Thoracic aorta (tissue), 2 donors: ENCODE data around the gene CHMP2A. TPM values are rescaled to one million over a fixed set of nuclear protein-coding genes. Genes with fewer than 3 reads are reported as not detected.
"Not testable (repeated sequence)": the region's sequence is repeated elsewhere in the genome, so short reads cannot be mapped to it uniquely, and the experiment has no call there.

Experiments
- ATAC-seq: fragments of 150-250 bp; one replicate; pipeline ENCODE4 v1.8.0; 2017; ENCODE audit warnings: low read depth; ENCODE audit not compliant: insufficient number of reproducible peaks, low FRiP score
- DNase-seq: peaks from one replicate; pipeline ENCODE4 v3.0.0-alpha.2; 2020; ENCODE audit warnings: low spot score
- H3K27ac ChIP-seq, 2 donors: fragments of 200-600 bp; sonication (generic); 1 replicate in 1 of 2; 2 replicates in 1 of 2; pipeline ENCODE4 v1.5.1; 2016; ENCODE audit warnings: mild to moderate bottlenecking in 2 of 2, moderate library complexity in 2 of 2
- H3K27me3 ChIP-seq: fragments of 200-600 bp; sonication (generic); replicated peaks from 2 replicates; pipeline ENCODE4 v1.6.0; 2016; ENCODE audit warnings: mild to moderate bottlenecking; ENCODE audit not compliant: insufficient read depth
- H3K36me3 ChIP-seq: fragments of 200-600 bp; sonication (generic); one replicate; pipeline ENCODE4 v1.5.1; 2016
- H3K4me1 ChIP-seq, 2 donors: fragments of 200-600 bp; sonication (generic); 1 replicate in 1 of 2; 2 replicates in 1 of 2; pipeline versions ENCODE4 v1.5.1 to v1.6.0; 2016; ENCODE audit warnings: low read depth in 2 of 2, mild to moderate bottlenecking in 1 of 2; ENCODE audit not compliant: control insufficient read depth in 1 of 2
- H3K4me3 ChIP-seq: fragments of 200-600 bp; sonication (generic); 2 replicates; pipeline ENCODE4 v1.5.1; 2016; ENCODE audit warnings: mild to moderate bottlenecking
- H3K9me3 ChIP-seq: fragments of 200-600 bp; sonication (generic); 2 replicates; pipeline ENCODE4 v1.5.1; 2016
- CTCF ChIP-seq: fragments of 200-600 bp; sonication (generic); IDR thresholded peaks from one replicate; pipeline ENCODE4 v1.5.1; 2019; ENCODE audit warnings: antibody characterized with exemption
- total RNA-seq, 2 donors: library from RNA; depleted of rRNA; stranded (reverse); fragments of >200 nt; gene quantifications; one replicate each; pipeline versions ENCODE4 v1.1.0 to v1.2.3, GENCODE V29; 2016

Gene CHMP2A
- total RNA-seq, 2 donors from 2014 or later, result 90.3 to 98.8 TPM

GRCh38 chr19:58510084-58510862, 44.6 kb downstream of the CHMP2A start:
- TF ChIP-seq CTCF, result no peak
- H3K4me1 ChIP-seq, result peaks cover 0 to 10% of the 10 kb centered on the region in 2 donors
- no peak overlapping the region for H3K4me3 ChIP-seq
- H3K36me3 ChIP-seq, result no peaks in the 10 kb centered on the region
- H3K27me3 ChIP-seq, result no peaks in the 10 kb centered on the region
- H3K27ac ChIP-seq, result no peak overlapping the region
- H3K9me3 ChIP-seq, result no peaks in the 10 kb centered on the region
- no peak for ATAC-seq
- DNase-seq, result no peak

- no peak overlapping the region for H3K27ac ChIP-seq
- H3K4me3 ChIP-seq, result no peak overlapping the region
- ATAC-seq (no peak), DNase-seq (no peak)
- no peaks in the 10 kb centered on the region for H3K9me3 ChIP-seq
- H3K4me1 ChIP-seq, result peaks cover 0 to 9% of the 10 kb centered on the region in 2 donors
- H3K27me3 ChIP-seq, result no peaks in the 10 kb centered on the region
- TF ChIP-seq CTCF, result no peak
- H3K36me3 ChIP-seq, result no peaks in the 10 kb centered on the region
These were observed 45.2 kb downstream of the CHMP2A start for GRCh38 chr19:58509731-58510083.

GRCh38 chr19:58507602-58508223, 47.2 kb downstream of the CHMP2A start:
- not testable (repeated sequence) for H3K4me1 ChIP-seq, ATAC-seq, H3K27ac ChIP-seq, DNase-seq, H3K4me3 ChIP-seq, H3K9me3 ChIP-seq, H3K36me3 ChIP-seq, H3K27me3 ChIP-seq

Other genes starting within 250 kb of the CHMP2A start
- gene ERVK3-1, start 249.7 kb downstream of the CHMP2A start, total RNA-seq, result 10 to 100 TPM; 37.4 to 87.9 TPM
- gene ZSCAN22, start 228.1 kb downstream of the CHMP2A start, total RNA-seq, result 1 to 10 TPM; 1.1 to 4.2 TPM
- 10 to 100 TPM in 1 of 2 donors, 1 to 10 TPM in 1; 1.9 to 10.0 TPM for gene A1BG, start 201.6 kb downstream of the CHMP2A start, total RNA-seq
- gene ZNF497, start 192.4 kb downstream of the CHMP2A start, total RNA-seq, result 1 to 10 TPM in 1 of 2 donors, not detected in 1; 2.3 TPM
- gene ZNF837, start 174.1 kb downstream of the CHMP2A start, total RNA-seq, result 1 to 10 TPM; 1.6 to 3.9 TPM
- 100 to 1,000 TPM; 747 to 789 TPM for gene RPS5, start 167.8 kb downstream of the CHMP2A start, total RNA-seq
- gene RNF225, start 159.4 kb downstream of the CHMP2A start, total RNA-seq, result not detected
- gene ZNF584, start 146.5 kb downstream of the CHMP2A start, total RNA-seq, result 10 to 100 TPM; 18.7 to 31.5 TPM
- 10 to 100 TPM in 1 of 2 donors, 1 to 10 TPM in 1; 3.1 to 10.2 TPM for gene ZNF132, start 115.0 kb downstream of the CHMP2A start, total RNA-seq
- gene ZNF324B, start 103.5 kb downstream of the CHMP2A start, total RNA-seq, result 10 to 100 TPM in 1 of 2 donors, 1 to 10 TPM in 1; 6.0 to 12.0 TPM
- gene ZNF324, start 88.0 kb downstream of the CHMP2A start, total RNA-seq, result 10 to 100 TPM; 19.8 to 31.7 TPM
- 10 to 100 TPM; 17.8 to 23.7 TPM for gene ZNF446, start 78.8 kb downstream of the CHMP2A start, total RNA-seq
- 1 to 10 TPM; 7.1 to 8.5 TPM for gene SLC27A5, start 43.1 kb downstream of the CHMP2A start, total RNA-seq
- 10 to 100 TPM; 10.4 to 10.9 TPM for gene ZBTB45, start 35.3 kb downstream of the CHMP2A start, total RNA-seq
- gene TRIM28, start 11.0 kb downstream of the CHMP2A start, total RNA-seq, result 100 to 1,000 TPM; 192 to 204 TPM
- gene UBE2M, start 3.5 kb upstream of the CHMP2A start, total RNA-seq, result 10 to 100 TPM; 17.1 to 18.9 TPM
- gene MZF1, start 18.2 kb upstream of the CHMP2A start, total RNA-seq, result 10 to 100 TPM; 44.9 to 46.8 TPM